NB4 (cell line): ENCODE results near the gene SLC29A3.

ENCODE experiments used
- DNase-seq: peaks from one replicate; pipeline ENCODE4 v3.0.0; 2010; ENCODE audit warnings: low read depth
- H3K4me3 ChIP-seq: one replicate; pipeline ENCODE4 v1.5.1; 2011; ENCODE audit warnings: mild to moderate bottlenecking, low read depth, low read length, moderate library complexity
- CTCF ChIP-seq: IDR thresholded peaks from one replicate; pipeline ENCODE4 v1.5.1; 2012; ENCODE audit warnings: low read depth, low read length
- MAX ChIP-seq: IDR thresholded peaks from 2 replicates; pipeline ENCODE4 v1.6.1; 2011; ENCODE audit warnings: low read depth, low read length
- MYC ChIP-seq: IDR thresholded peaks from 2 replicates; pipeline ENCODE4 v1.6.1; 2011; ENCODE audit warnings: low read depth, low read length
- POLR2A ChIP-seq: IDR thresholded peaks from 2 replicates; pipeline ENCODE4 v1.6.1; 2011; ENCODE audit warnings: mild to moderate bottlenecking; ENCODE audit not compliant: insufficient read length; ENCODE audit errors: extremely low read depth

The SLC29A3 gene

GRCh38 chr10:71390921-71391690 is 72.0 kb downstream of the SLC29A3 start:
- TF ChIP-seq MYC (no peak), CTCF (no peak), MAX (no peak), POLR2A (no peak)
- DNase-seq = no peak

GRCh38 chr10:71391701-71392100 is 72.6 kb downstream of the SLC29A3 start:
- TF ChIP-seq MAX = no peak
- TF ChIP-seq MYC = no peak
- no peak for DNase-seq
- H3K4me3 ChIP-seq = no peak overlapping the region

More at GRCh38 chr10:71390921-71391690, 72.0 kb downstream of the SLC29A3 start:
- no peak overlapping the region for H3K4me3 ChIP-seq

- TF ChIP-seq MYC (no peak), CTCF (no peak), POLR2A (no peak)
These were observed 73.2 kb downstream of the SLC29A3 start for GRCh38 chr10:71392292-71392691.

GRCh38 chr10:71392791-71393781 is 74.0 kb downstream of the SLC29A3 start:
- no peak for TF ChIP-seq CTCF
- no peak for TF ChIP-seq MYC
- TF ChIP-seq POLR2A = no peak
- no peak overlapping the region for H3K4me3 ChIP-seq
- no peak for DNase-seq

More at GRCh38 chr10:71392292-71392691, 73.2 kb downstream of the SLC29A3 start:
- DNase-seq = no peak
- no peak overlapping the region for H3K4me3 ChIP-seq

GRCh38 chr10:71393841-71394475 is 74.9 kb downstream of the SLC29A3 start:
- no peak overlapping the region for H3K4me3 ChIP-seq
- TF ChIP-seq CTCF (no peak), MAX (no peak), MYC (no peak), POLR2A (no peak)
- DNase-seq = no peak

GRCh38 chr10:71394926-71395562 is 76.0 kb downstream of the SLC29A3 start:
- no peak overlapping the region for H3K4me3 ChIP-seq
- TF ChIP-seq CTCF (no peak), POLR2A (no peak), MAX (no peak), MYC (no peak)
- no peak for DNase-seq
